GM18517 (cell line): ENCODE results near the gene UBR2.
"Not testable (repeated sequence)": the region's sequence is repeated elsewhere in the genome, so short reads cannot be mapped to it uniquely, and the experiment has no call there.

ENCODE experiments used
- ATAC-seq: cut with Tn5 transposase; IDR thresholded peaks from one replicate; pipeline ENCODE4 v1.9.1; 2021; ENCODE audit warnings: mild to moderate bottlenecking, moderate library complexity; ENCODE audit not compliant: unreplicated experiment

Gene UBR2

GRCh38 chr6:42616716-42617115 lies 52.9 kb downstream of the UBR2 start:
- no peak for ATAC-seq

- ATAC-seq = no peak
These were observed 54.3 kb downstream of the UBR2 start for GRCh38 chr6:42618105-42618504.

- ATAC-seq = no peak
These were observed 54.9 kb downstream of the UBR2 start for GRCh38 chr6:42618686-42619085.

GRCh38 chr6:42619963-42620362 lies 56.1 kb downstream of the UBR2 start:
- no peak for ATAC-seq

GRCh38 chr6:42624601-42625000 lies 60.8 kb downstream of the UBR2 start:
- no peak for ATAC-seq

GRCh38 chr6:42627044-42627443 lies 63.2 kb downstream of the UBR2 start:
- ATAC-seq = no peak

GRCh38 chr6:42627674-42628073 lies 63.8 kb downstream of the UBR2 start:
- ATAC-seq = no peak

- no peak for ATAC-seq
These were observed 64.8 kb downstream of the UBR2 start for GRCh38 chr6:42628604-42629003.

GRCh38 chr6:42629845-42630244 lies 66.0 kb downstream of the UBR2 start:
- no peak for ATAC-seq

- no peak for ATAC-seq
These were observed 73.9 kb downstream of the UBR2 start for GRCh38 chr6:42637681-42638080.

GRCh38 chr6:42642794-42643193 lies 79.0 kb downstream of the UBR2 start:
- no peak for ATAC-seq

GRCh38 chr6:42644211-42644610 lies 80.4 kb downstream of the UBR2 start:
- no peak for ATAC-seq

GRCh38 chr6:42652024-42652746 lies 88.4 kb downstream of the UBR2 start:
- ATAC-seq = no peak

- ATAC-seq = no peak
These were observed 90.0 kb downstream of the UBR2 start for GRCh38 chr6:42653851-42654250.

- no peak for ATAC-seq
These were observed 96.0 kb downstream of the UBR2 start for GRCh38 chr6:42659806-42660205.

GRCh38 chr6:42661540-42662153 lies 97.8 kb downstream of the UBR2 start:
- no peak for ATAC-seq

GRCh38 chr6:42664718-42665117 lies 100.9 kb downstream of the UBR2 start:
- no peak for ATAC-seq

- not testable (repeated sequence) for ATAC-seq
These were observed 110.5 kb downstream of the UBR2 start for GRCh38 chr6:42674368-42674767.

- no peak for ATAC-seq
These were observed 111.0 kb downstream of the UBR2 start for GRCh38 chr6:42674780-42675179.

GRCh38 chr6:42679358-42679757 lies 115.5 kb downstream of the UBR2 start:
- ATAC-seq = no peak

GRCh38 chr6:42688281-42688680 lies 124.5 kb downstream of the UBR2 start:
- no peak for ATAC-seq

GRCh38 chr6:42689371-42689770 lies 125.5 kb downstream of the UBR2 start:
- ATAC-seq = no peak
